Pericardium fibroblast (primary cell): ENCODE measurements around the gene HLA-F. TPM values are rescaled to one million over a fixed set of nuclear protein-coding genes. Genes with fewer than 3 reads are reported as not detected.

Experiments used
- total RNA-seq: library from RNA; depleted of rRNA; stranded (reverse); fragments of >200 nt; gene quantifications from 2 replicates; pipeline ENCODE4 v1.2.3, GENCODE V29; 2015

HLA-F gene
- 0.26 and 1.4 TPM in 2 replicates for total RNA-seq

DNA sequence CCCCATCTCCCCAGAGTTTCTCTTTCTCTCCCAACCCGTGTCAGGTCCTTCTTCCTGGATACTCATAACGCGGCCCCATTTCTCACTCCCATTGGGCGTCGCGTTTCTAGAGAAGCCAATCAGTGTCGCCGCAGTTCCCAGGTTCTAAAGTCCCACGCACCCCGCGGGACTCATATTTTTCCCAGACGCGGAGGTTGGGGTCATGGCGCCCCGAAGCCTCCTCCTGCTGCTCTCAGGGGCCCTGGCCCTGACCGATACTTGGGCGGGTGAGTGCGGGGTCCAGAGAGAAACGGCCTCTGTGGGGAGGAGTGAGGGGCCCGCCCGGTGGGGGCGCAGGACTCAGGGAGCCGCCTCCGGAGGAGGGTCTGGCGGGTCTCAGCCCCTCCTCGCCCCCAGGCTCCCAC lies at the start of gene HLA-F:
HLA-F (plus strand) TSS at position 173 of the 404 bp plus-strand sequence; CDS start at position 203, 30 bp downstream.

DNA sequence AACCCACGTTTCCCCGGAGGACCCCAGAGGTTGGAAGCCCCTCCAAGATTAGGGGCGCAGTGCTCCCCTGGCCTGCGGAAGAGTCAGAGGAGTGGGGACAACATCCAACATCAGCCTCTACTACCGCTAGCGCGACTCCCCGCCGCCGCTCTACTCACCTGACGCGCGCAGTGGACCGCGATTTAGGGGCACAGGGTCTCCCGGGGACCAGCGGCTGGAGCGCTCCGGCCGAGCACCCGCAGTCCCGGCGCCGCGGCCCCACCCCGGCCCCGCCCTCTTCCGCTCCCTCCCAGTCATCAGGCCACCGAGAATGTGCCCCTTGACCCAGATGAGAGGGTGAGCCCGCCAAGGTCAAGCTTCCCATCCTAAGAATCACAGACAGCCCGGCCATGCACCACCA lies 42.3 kb upstream of the HLA-F start, which contains the start of gene ZFP57:
ZFP57 (minus strand) TSS at position 249 of the 400 bp plus-strand sequence. CDS start 4,149 bp downstream, outside the sequence.

Other genes starting within 250 kb of the HLA-F start
- gene MAS1L, start 235.5 kb upstream of the HLA-F start, total RNA-seq, result not detected in 2 replicates
- not detected in 2 replicates for gene UBD, start 163.7 kb upstream of the HLA-F start, total RNA-seq
- gene OR2H2, start 138.3 kb upstream of the HLA-F start, total RNA-seq, result not detected in 2 replicates
- gene GABBR1, start 90.3 kb upstream of the HLA-F start, total RNA-seq, result 7.7 and 8.8 TPM in 2 replicates
- gene MOG, start 66.3 kb upstream of the HLA-F start, total RNA-seq, result not detected in 2 replicates
- gene ZFP57, start 42.3 kb upstream of the HLA-F start, total RNA-seq, result not detected in 2 replicates
- not detected in 2 replicates for gene HLA-G, start 104.4 kb downstream of the HLA-F start, total RNA-seq
- gene HLA-A, start 219.1 kb downstream of the HLA-F start, total RNA-seq, result 292 and 331 TPM in 2 replicates